ENCODE results near the gene ADGRD1. TPM values are rescaled to one million over a fixed set of nuclear protein-coding genes. Genes with fewer than 3 reads are reported as not detected.

Gene ADGRD1
- polyA plus RNA-seq, 3 donors: 4.7 to 17.9 (median 4.9) TPM

DNA sequence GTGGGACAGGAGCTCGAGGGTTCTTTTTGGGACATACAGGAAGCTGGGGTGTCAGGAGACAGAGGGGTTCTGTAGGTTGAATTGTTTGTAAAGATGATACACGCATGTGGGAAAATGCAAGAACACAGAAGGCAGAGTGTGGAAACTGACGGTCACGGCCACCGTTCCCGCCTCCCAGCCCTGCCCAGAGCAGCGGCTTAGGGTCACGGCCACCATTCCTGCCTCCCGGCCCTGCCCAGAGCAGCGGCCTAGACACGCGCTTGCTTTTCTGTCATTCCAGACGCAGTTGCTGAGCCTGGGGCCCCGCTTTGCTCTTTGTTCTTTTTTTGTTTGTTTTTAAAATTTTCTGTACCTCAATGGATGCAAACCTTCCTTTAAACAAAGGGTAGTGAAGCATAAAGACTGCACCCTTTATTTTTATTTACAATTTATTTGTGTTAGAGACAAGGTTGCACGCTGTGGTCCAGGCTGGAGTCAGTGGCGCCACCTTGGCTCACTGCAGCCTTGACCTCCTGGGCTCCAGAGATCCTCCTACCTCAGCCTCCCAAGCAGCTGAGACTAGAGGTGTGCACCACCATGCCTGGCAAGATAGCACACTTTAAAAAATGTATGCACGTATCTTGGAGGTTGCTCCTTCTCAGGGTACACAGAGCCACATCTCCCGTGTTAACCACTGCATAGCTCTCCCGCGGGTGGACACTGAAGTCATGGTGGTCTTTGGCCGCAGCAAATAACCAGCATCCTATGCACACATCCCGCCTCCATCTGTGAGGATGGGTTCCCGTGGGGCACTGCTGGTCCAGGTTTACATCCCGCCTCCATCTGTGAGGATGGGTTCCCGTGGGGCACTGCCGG lies 142.3 kb downstream of the ADGRD1 start:
- Histone ChIP-seq H3K9me3 (replicated peaks in 1 of 2; ENCODE audit: control insufficient read depth in 1 of 2, insufficient read depth in 1 of 2, low read length in 2 of 2) (no peaks in the 10 kb centered on the region), H4K20me1 (ENCODE audit: insufficient read depth, low read length) (peaks cover 13% of the 10 kb centered on the region), H3K4me3 (replicated peaks in 1 of 3; ENCODE audit: low read depth in 2 of 3, low read length in 3 of 3) (no peak overlapping the region), H2AFZ (ENCODE audit: insufficient read depth, low read depth, low read length, poor library complexity, severe bottlenecking) (no peak overlapping the region), H3K4me2 (replicated peaks; ENCODE audit: extremely low read depth, low read length, poor library complexity, severe bottlenecking) (no peak overlapping the region), H3K27ac (ENCODE audit: low read depth in 1 of 2, low read length in 2 of 2) (no peak overlapping the region), H3K79me2 (ENCODE audit: insufficient read depth, low read length) (no peaks in the 10 kb centered on the region), H3K9ac (ENCODE audit: insufficient read depth, low read length, poor library complexity, severe bottlenecking) (no peak overlapping the region), H3K36me3 (replicated peaks in 1 of 2; ENCODE audit: control insufficient read depth in 1 of 2, insufficient read depth in 2 of 2, low read length in 2 of 2) (no peaks in the 10 kb centered on the region), H3K4me1 (ENCODE audit: control insufficient read depth in 1 of 2, insufficient read depth in 2 of 2, low read length in 2 of 2) (peaks cover 27 to 35% of the 10 kb centered on the region in 2 donors), H3K27me3 (ENCODE audit: control insufficient read depth in 2 of 2, insufficient read depth in 2 of 2, low read length in 2 of 2) (no peaks in the 10 kb centered on the region)
- WGBS (ENCODE audit: insufficient coverage): 82% methylated on average over 14 of the region's 26 CpGs
- H3K4me3 Mint-ChIP-seq: no peak overlapping the region
- no peak for DNase-seq
- H3K27me3 Mint-ChIP-seq (ENCODE audit: low read depth in 3 of 3): peaks cover 1 to 4% (median 2%) of the 10 kb centered on the region in 3 donors
- H3K9me3 Mint-ChIP-seq: peaks cover 0 to 2% (median 0%) of the 10 kb centered on the region in 7 donors
- intact Hi-C loops (cut with micrococcal nuclease): no loop called here
- TF ChIP-seq, protein P1, sequence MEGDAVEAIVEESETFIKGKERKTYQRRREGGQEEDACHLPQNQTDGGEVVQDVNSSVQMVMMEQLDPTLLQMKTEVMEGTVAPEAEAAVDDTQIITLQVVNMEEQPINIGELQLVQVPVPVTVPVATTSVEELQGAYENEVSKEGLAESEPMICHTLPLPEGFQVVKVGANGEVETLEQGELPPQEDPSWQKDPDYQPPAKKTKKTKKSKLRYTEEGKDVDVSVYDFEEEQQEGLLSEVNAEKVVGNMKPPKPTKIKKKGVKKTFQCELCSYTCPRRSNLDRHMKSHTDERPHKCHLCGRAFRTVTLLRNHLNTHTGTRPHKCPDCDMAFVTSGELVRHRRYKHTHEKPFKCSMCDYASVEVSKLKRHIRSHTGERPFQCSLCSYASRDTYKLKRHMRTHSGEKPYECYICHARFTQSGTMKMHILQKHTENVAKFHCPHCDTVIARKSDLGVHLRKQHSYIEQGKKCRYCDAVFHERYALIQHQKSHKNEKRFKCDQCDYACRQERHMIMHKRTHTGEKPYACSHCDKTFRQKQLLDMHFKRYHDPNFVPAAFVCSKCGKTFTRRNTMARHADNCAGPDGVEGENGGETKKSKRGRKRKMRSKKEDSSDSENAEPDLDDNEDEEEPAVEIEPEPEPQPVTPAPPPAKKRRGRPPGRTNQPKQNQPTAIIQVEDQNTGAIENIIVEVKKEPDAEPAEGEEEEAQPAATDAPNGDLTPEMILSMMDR (IDR thresholded peaks at IDR 0.05): no peak
- H3K4me1 Mint-ChIP-seq: peaks cover 21% of the 10 kb centered on the region
- peaks cover 4 to 7% of the 10 kb centered on the region in 2 donors for H3K36me3 Mint-ChIP-seq
- no peak overlapping the region for H3K27ac Mint-ChIP-seq

DNA sequence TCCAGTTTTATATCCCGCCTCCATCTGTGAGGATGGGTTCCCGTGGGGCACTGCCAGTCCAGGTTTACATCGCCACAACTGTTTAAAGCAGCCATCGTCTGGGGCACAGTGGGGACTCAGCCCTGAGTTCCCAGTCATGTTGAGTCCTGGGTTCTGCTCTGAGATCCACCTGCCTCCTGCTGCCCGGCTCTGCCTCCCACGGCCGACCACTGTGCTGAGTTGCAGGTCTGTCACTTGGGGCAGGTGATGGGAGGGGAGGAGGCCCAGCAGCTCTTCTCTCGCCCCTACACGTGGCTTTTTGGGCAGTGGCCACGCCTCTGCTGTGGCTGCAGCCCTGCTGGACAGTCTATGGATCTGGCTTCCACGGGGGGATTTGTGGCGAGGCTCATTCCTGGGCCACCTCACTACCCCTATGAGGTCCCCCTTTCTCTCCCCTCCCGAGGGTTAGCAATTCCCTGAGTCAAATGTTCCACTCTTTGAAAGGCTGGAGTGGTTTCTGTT lies 143.0 kb downstream of the ADGRD1 start:
- Histone ChIP-seq H3K9me3 (replicated peaks in 1 of 2; ENCODE audit: control insufficient read depth in 1 of 2, insufficient read depth in 1 of 2, low read length in 2 of 2) (no peaks in the 10 kb centered on the region), H4K20me1 (ENCODE audit: insufficient read depth, low read length) (peaks cover 13% of the 10 kb centered on the region), H3K27ac (ENCODE audit: low read depth in 1 of 2, low read length in 2 of 2) (no peak overlapping the region), H3K4me1 (ENCODE audit: control insufficient read depth in 1 of 2, insufficient read depth in 2 of 2, low read length in 2 of 2) (peaks cover 33 to 39% of the 10 kb centered on the region in 2 donors), H3K79me2 (ENCODE audit: insufficient read depth, low read length) (no peaks in the 10 kb centered on the region), H3K4me2 (replicated peaks; ENCODE audit: extremely low read depth, low read length, poor library complexity, severe bottlenecking) (no peak overlapping the region), H3K9ac (ENCODE audit: insufficient read depth, low read length, poor library complexity, severe bottlenecking) (no peak overlapping the region), H3K36me3 (replicated peaks in 1 of 2; ENCODE audit: control insufficient read depth in 1 of 2, insufficient read depth in 2 of 2, low read length in 2 of 2) (no peaks in the 10 kb centered on the region), H3K4me3 (replicated peaks in 1 of 3; ENCODE audit: low read depth in 2 of 3, low read length in 3 of 3) (no peak overlapping the region), H3K27me3 (ENCODE audit: control insufficient read depth in 2 of 2, insufficient read depth in 2 of 2, low read length in 2 of 2) (no peaks in the 10 kb centered on the region), H2AFZ (ENCODE audit: insufficient read depth, low read depth, low read length, poor library complexity, severe bottlenecking) (no peak overlapping the region)
- peaks cover 1 to 4% (median 2%) of the 10 kb centered on the region in 3 donors for H3K27me3 Mint-ChIP-seq (ENCODE audit: low read depth in 3 of 3)
- peaks cover 23% of the 10 kb centered on the region for H3K4me1 Mint-ChIP-seq
- WGBS (ENCODE audit: insufficient coverage): 89% methylated on average over 8 of the region's 13 CpGs
- H3K27ac Mint-ChIP-seq: no peak overlapping the region
- intact Hi-C loops (cut with micrococcal nuclease): no loop called here
- H3K4me3 Mint-ChIP-seq: no peak overlapping the region
- peaks cover 4 to 6% of the 10 kb centered on the region in 2 donors for H3K36me3 Mint-ChIP-seq
- no peak for DNase-seq
- TF ChIP-seq, protein P1 (IDR thresholded peaks at IDR 0.05): no peak
- peaks cover 0 to 2% (median 0%) of the 10 kb centered on the region in 7 donors for H3K9me3 Mint-ChIP-seq
